Gastrocnemius medialis (tissue), 4 donors: ENCODE measurements around the gene ACSL1. TPM values are rescaled to one million over a fixed set of nuclear protein-coding genes. Genes with fewer than 3 reads are reported as not detected.

Experiments used
- ATAC-seq, 2 donors: fragments of 150-250 bp; one replicate each; pipeline ENCODE4 v1.9.1; 2016
- DNase-seq, 2 donors: peaks; one replicate each; pipeline ENCODE4 v3.0.0-alpha.2; 2019
- H3K27ac ChIP-seq, 4 donors: fragments of 200-600 bp; sonication (generic); 1 replicate in 1 of 4; 2 replicates in 3 of 4; pipeline ENCODE4 v1.5.1; 2016 to 2018; ENCODE audit warnings: mild to moderate bottlenecking in 2 of 4, moderate library complexity in 1 of 4
- H3K27me3 ChIP-seq, 3 donors: fragments of 200-600 bp; sonication (generic) in 2 of 3; 1 replicate in 1 of 3; 2 replicates in 2 of 3; pipeline versions ENCODE4 v1.5.1 to v1.6.0; 2016 to 2019; ENCODE audit warnings: mild to moderate bottlenecking in 1 of 3, moderate library complexity in 1 of 3
- H3K36me3 ChIP-seq, 2 donors: fragments of 200-600 bp; sonication (generic) in 1 of 2; one replicate each; pipeline ENCODE4 v1.5.1; 2017 to 2018
- H3K4me1 ChIP-seq, 2 donors: fragments of 200-600 bp; sonication (generic) in 1 of 2; one replicate each; pipeline ENCODE4 v1.5.1; 2016 to 2017; ENCODE audit warnings: mild to moderate bottlenecking in 2 of 2
- H3K4me3 ChIP-seq, 4 donors: fragments of 200-600 bp; sonication (generic) in 3 of 4; 1 replicate in 1 of 4; 2 replicates in 3 of 4; pipeline ENCODE4 v1.5.1; 2016 to 2019; ENCODE audit warnings: mild to moderate bottlenecking in 2 of 4
- H3K9me3 ChIP-seq, 3 donors: fragments of 200-600 bp; sonication (generic) in 2 of 3; 1 replicate in 1 of 3; 2 replicates in 2 of 3; pipeline ENCODE4 v1.5.1; 2016 to 2019
- POLR2A ChIP-seq, 2 donors: fragments of 450-650 bp; IDR thresholded peaks; one replicate each; pipeline ENCODE4 v1.6.1; 2017; ENCODE audit warnings: antibody characterized with exemption in 2 of 2, mild to moderate bottlenecking in 2 of 2, moderate library complexity in 2 of 2
- in situ Hi-C, 4 donors: fragments of 200-750 bp; cut with MboI; loops; one replicate each; pipeline versions ENCODE4 v1.15.0 to v1.8.0; 2017; ENCODE audit warnings: low sequenced_read_pairs in 4 of 4
- intact Hi-C: fragments of 100-400 bp; cut with DNase I; formaldehyde crosslinking; loops from one replicate; pipeline ENCODE4 v1.15.1; 2023; ENCODE audit warnings: low total_unique reads
- total RNA-seq, 4 donors: library from RNA; depleted of rRNA; stranded (reverse); fragments of >200 nt; gene quantifications; one replicate each; pipeline versions ENCODE4 v1.1.0 to v1.2.3, GENCODE V29; 2016
- TF ChIP-seq, protein P1 (sequence below), 5 experiments: fragments of 450-650 bp in 3 of 5; fragments of 200-600 bp in 2 of 5; sonication (generic) in 2 of 5; IDR thresholded peaks in 4 of 5; conservative IDR thresholded peaks in 1 of 5; 1 replicate in 4 of 5; 2 replicates in 1 of 5; pipeline ENCODE4 v1.5.1; 2016 to 2019; ENCODE audit warnings: antibody characterized with exemption in 5 of 5, mild to moderate bottlenecking in 3 of 5, moderate library complexity in 3 of 5

The ACSL1 gene
- total RNA-seq, 4 donors from 2014 or later = 591 to 2,181 (median 1,316) TPM

- H3K27me3 ChIP-seq = no peaks in the 10 kb centered on the region
- H3K36me3 ChIP-seq = peaks cover 0 to 66% of the 10 kb centered on the region in 2 donors
- H3K4me1 ChIP-seq = peaks cover 66 to 96% of the 10 kb centered on the region in 2 donors
- H3K9me3 ChIP-seq = no peaks in the 10 kb centered on the region
- H3K4me3 ChIP-seq = peak overlapping the region; percentile 32 to 72 (median 50)
- ATAC-seq (no peak), DNase-seq (no peak)
- in situ Hi-C loops = no loop called here
- H3K27ac ChIP-seq = peak overlapping the region; percentile 97 to 100 (median 98)
- intact Hi-C loops = no loop called here
- no peak for TF ChIP-seq POLR2A (IDR thresholded peaks at IDR 0.05)
- TF ChIP-seq, protein P1, sequence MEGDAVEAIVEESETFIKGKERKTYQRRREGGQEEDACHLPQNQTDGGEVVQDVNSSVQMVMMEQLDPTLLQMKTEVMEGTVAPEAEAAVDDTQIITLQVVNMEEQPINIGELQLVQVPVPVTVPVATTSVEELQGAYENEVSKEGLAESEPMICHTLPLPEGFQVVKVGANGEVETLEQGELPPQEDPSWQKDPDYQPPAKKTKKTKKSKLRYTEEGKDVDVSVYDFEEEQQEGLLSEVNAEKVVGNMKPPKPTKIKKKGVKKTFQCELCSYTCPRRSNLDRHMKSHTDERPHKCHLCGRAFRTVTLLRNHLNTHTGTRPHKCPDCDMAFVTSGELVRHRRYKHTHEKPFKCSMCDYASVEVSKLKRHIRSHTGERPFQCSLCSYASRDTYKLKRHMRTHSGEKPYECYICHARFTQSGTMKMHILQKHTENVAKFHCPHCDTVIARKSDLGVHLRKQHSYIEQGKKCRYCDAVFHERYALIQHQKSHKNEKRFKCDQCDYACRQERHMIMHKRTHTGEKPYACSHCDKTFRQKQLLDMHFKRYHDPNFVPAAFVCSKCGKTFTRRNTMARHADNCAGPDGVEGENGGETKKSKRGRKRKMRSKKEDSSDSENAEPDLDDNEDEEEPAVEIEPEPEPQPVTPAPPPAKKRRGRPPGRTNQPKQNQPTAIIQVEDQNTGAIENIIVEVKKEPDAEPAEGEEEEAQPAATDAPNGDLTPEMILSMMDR (IDR thresholded peaks at IDR 0.05 in 4 of 5, conservative IDR thresholded peaks at IDR 0.05 in 1 of 5) = no peak
Measured at GRCh38 chr4:184798504-184798903, 27.3 kb downstream of the ACSL1 start.

DNA sequence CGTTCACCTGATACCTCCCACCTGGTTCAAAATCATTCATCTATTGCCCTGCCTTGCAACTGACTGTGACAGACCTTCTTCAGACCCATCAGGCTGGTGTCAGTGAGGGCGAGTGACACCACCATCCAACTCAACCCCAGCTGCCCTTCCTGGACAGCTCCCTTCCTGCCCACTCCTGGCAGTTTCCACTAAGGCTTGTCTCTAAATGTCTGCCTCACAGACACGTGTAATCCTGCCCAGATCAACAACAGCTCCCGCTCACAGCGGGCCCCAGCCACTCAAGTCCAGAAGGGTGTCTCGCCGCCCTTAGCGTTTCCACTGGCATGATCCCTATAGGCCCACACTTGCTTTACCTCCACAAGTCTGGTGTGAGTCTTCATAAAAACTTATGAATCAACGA, 28.9 kb downstream of the ACSL1 start:
- DNase-seq = peak in 1 of 2 donors; percentile 71
- Histone ChIP-seq H3K4me3 (peak overlapping the region in 3 of 4 donors; percentile 6 to 32 (median 16)), H3K36me3 (peaks cover 0 to 50% of the 10 kb centered on the region in 2 donors), H3K4me1 (peaks cover 79 to 92% of the 10 kb centered on the region in 2 donors), H3K27me3 (no peaks in the 10 kb centered on the region), H3K9me3 (no peaks in the 10 kb centered on the region), H3K27ac (peak overlapping the region; percentile 97 to 100 (median 98))
- intact Hi-C loops (no loop called here), in situ Hi-C loops (no loop called here)
- TF ChIP-seq, protein P1 (IDR thresholded peaks at IDR 0.05 in 4 of 5, conservative IDR thresholded peaks at IDR 0.05 in 1 of 5) = no peak
- TF ChIP-seq POLR2A (IDR thresholded peaks at IDR 0.05) = peak; percentile 16 to 59
- peak; percentile 6 to 19 for ATAC-seq

GRCh38 chr4:184795214-184795844, 30.4 kb downstream of the ACSL1 start:
- TF ChIP-seq, protein P1 (IDR thresholded peaks at IDR 0.05 in 4 of 5, conservative IDR thresholded peaks at IDR 0.05 in 1 of 5) = no peak
- peak in 1 of 2 donors; percentile 8 for TF ChIP-seq POLR2A (IDR thresholded peaks at IDR 0.05)
- H3K27me3 ChIP-seq = no peaks in the 10 kb centered on the region
- intact Hi-C loops = no loop called here
- peaks cover 0 to 43% of the 10 kb centered on the region in 2 donors for H3K36me3 ChIP-seq
- peaks cover 89 to 91% of the 10 kb centered on the region in 2 donors for H3K4me1 ChIP-seq
- in situ Hi-C loops = no loop called here
- H3K27ac ChIP-seq = peak overlapping the region; percentile 97 to 100 (median 98)
- no peak for ATAC-seq
- DNase-seq = no peak
- H3K9me3 ChIP-seq = no peaks in the 10 kb centered on the region
- H3K4me3 ChIP-seq = peak overlapping the region in 2 of 4 donors; percentile 16 to 32

- intact Hi-C loops = loop anchor here (1.0 to 5.0 kb wide), 2 partner anchors 9 to 42 kb away; no protein-coding TSS in a partner anchor
- ATAC-seq (no peak), DNase-seq (no peak)
- in situ Hi-C loops = no loop called here
- Histone ChIP-seq H3K27me3 (no peaks in the 10 kb centered on the region), H3K4me1 (peaks cover 86 to 88% of the 10 kb centered on the region in 2 donors), H3K36me3 (peaks cover 0 to 43% of the 10 kb centered on the region in 2 donors), H3K27ac (peak overlapping the region; percentile 97 to 100 (median 98)), H3K9me3 (no peaks in the 10 kb centered on the region), H3K4me3 (peak overlapping the region in 3 of 4 donors; percentile 4 to 32 (median 12))
- TF ChIP-seq, protein P1 (IDR thresholded peaks at IDR 0.05 in 4 of 5, conservative IDR thresholded peaks at IDR 0.05 in 1 of 5) = no peak
- no peak for TF ChIP-seq POLR2A (IDR thresholded peaks at IDR 0.05)
Measured at GRCh38 chr4:184794470-184794869, 31.3 kb downstream of the ACSL1 start.
